NB4 (cell line): Measurements from ENCODE around the gene APAF1.

ENCODE experiments used
- MYC ChIP-seq: IDR thresholded peaks from 2 replicates; pipeline ENCODE4 v1.6.1; 2011; ENCODE audit warnings: low read depth, low read length
- POLR2A ChIP-seq: IDR thresholded peaks from 2 replicates; pipeline ENCODE4 v1.6.1; 2011; ENCODE audit warnings: mild to moderate bottlenecking; ENCODE audit not compliant: insufficient read length; ENCODE audit errors: extremely low read depth
- TF ChIP-seq, protein P1 (sequence below): IDR thresholded peaks from 2 replicates; pipeline ENCODE4 v1.6.1; 2011; ENCODE audit warnings: low read depth, low read length
- TF ChIP-seq, protein P2 (sequence below): IDR thresholded peaks from one replicate; pipeline ENCODE4 v1.5.1; 2012; ENCODE audit warnings: low read depth, low read length

GRCh38 chr12:98669751-98670150 is 24.7 kb downstream of the APAF1 start:
- TF ChIP-seq POLR2A: no peak
- TF ChIP-seq, protein P1, sequence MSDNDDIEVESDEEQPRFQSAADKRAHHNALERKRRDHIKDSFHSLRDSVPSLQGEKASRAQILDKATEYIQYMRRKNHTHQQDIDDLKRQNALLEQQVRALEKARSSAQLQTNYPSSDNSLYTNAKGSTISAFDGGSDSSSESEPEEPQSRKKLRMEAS: no peak
- TF ChIP-seq, protein P2, sequence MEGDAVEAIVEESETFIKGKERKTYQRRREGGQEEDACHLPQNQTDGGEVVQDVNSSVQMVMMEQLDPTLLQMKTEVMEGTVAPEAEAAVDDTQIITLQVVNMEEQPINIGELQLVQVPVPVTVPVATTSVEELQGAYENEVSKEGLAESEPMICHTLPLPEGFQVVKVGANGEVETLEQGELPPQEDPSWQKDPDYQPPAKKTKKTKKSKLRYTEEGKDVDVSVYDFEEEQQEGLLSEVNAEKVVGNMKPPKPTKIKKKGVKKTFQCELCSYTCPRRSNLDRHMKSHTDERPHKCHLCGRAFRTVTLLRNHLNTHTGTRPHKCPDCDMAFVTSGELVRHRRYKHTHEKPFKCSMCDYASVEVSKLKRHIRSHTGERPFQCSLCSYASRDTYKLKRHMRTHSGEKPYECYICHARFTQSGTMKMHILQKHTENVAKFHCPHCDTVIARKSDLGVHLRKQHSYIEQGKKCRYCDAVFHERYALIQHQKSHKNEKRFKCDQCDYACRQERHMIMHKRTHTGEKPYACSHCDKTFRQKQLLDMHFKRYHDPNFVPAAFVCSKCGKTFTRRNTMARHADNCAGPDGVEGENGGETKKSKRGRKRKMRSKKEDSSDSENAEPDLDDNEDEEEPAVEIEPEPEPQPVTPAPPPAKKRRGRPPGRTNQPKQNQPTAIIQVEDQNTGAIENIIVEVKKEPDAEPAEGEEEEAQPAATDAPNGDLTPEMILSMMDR: no peak
- TF ChIP-seq MYC: no peak
